Mesendoderm (in vitro differentiated cells): ENCODE data around the gene PLSCR5. TPM values are rescaled to one million over a fixed set of nuclear protein-coding genes. Genes with fewer than 3 reads are reported as not detected.
A peak's percentile ranks its signal among the peaks of the same experiment; 100 is the strongest.

Experiments
- DNase-seq: peaks from one replicate; pipeline ENCODE4 v3.0.0; 2013
- H2AK5ac ChIP-seq: 2 replicates; pipeline ENCODE4 v1.6.1; 2013; ENCODE audit warnings: low read length, inconsistent platforms
- H2BK120ac ChIP-seq: 2 replicates; pipeline ENCODE4 v1.6.1; 2013; ENCODE audit warnings: low read depth, mild to moderate bottlenecking, low read length, moderate library complexity, mixed read lengths
- H2BK15ac ChIP-seq: replicated peaks from 2 replicates; pipeline ENCODE4 v1.6.1; 2013; ENCODE audit warnings: low read depth, mild to moderate bottlenecking, moderate library complexity
- H2BK5ac ChIP-seq: 2 replicates; pipeline ENCODE4 v1.6.1; 2013; ENCODE audit warnings: low read length, inconsistent platforms
- H3K18ac ChIP-seq: 2 replicates; pipeline ENCODE4 v1.6.1; 2013; ENCODE audit warnings: mild to moderate bottlenecking, low read length, mixed read lengths
- H3K23ac ChIP-seq: one replicate; pipeline ENCODE4 v1.6.1; 2013; ENCODE audit warnings: low read length
- H3K27ac ChIP-seq: 2 replicates; pipeline ENCODE4 v1.5.1; 2013; ENCODE audit warnings: low read depth, mild to moderate bottlenecking, inconsistent platforms, low read length, moderate library complexity
- H3K27me3 ChIP-seq: 2 replicates; pipeline ENCODE4 v1.6.1; 2013; ENCODE audit warnings: low read length, control low read depth, mild to moderate bottlenecking, inconsistent platforms; ENCODE audit not compliant: insufficient read depth, poor library complexity
- H3K36me3 ChIP-seq: 2 replicates; pipeline ENCODE4 v1.6.1; 2013; ENCODE audit warnings: low read length, inconsistent platforms; ENCODE audit not compliant: control insufficient read depth, insufficient read depth
- H3K4ac ChIP-seq: one replicate; pipeline ENCODE4 v1.6.1; 2013; ENCODE audit warnings: low read depth, mild to moderate bottlenecking, low read length, moderate library complexity
- H3K4me1 ChIP-seq: 2 replicates; pipeline ENCODE4 v1.6.1; 2013; ENCODE audit warnings: low read depth, low read length, inconsistent platforms; ENCODE audit not compliant: control insufficient read depth
- H3K4me2 ChIP-seq: 2 replicates; pipeline ENCODE4 v1.6.1; 2013; ENCODE audit warnings: low read length
- H3K4me3 ChIP-seq: 2 replicates; pipeline ENCODE4 v1.5.1; 2013; ENCODE audit warnings: mild to moderate bottlenecking, low read length
- H3K56ac ChIP-seq: one replicate; pipeline ENCODE4 v1.6.1; 2013; ENCODE audit warnings: low read length
- H3K79me1 ChIP-seq: 2 replicates; pipeline ENCODE4 v1.6.1; 2013; ENCODE audit warnings: low read length, inconsistent platforms
- H3K79me2 ChIP-seq: 2 replicates; pipeline ENCODE4 v1.6.1; 2013; ENCODE audit warnings: mild to moderate bottlenecking, low read length; ENCODE audit not compliant: control insufficient read depth, insufficient read depth
- H3K9ac ChIP-seq: 2 replicates; pipeline ENCODE4 v1.6.1; 2013; ENCODE audit warnings: low read length, inconsistent platforms
- H4K5ac ChIP-seq: one replicate; pipeline ENCODE4 v1.6.1; 2013; ENCODE audit warnings: low read length
- H4K8ac ChIP-seq: one replicate; pipeline ENCODE4 v1.6.1; 2013; ENCODE audit warnings: low read depth, mild to moderate bottlenecking, control low read depth, low read length, moderate library complexity
- WGBS: extraction: QIAGEN DNeasy Blood & Tissue Kit; methylation state at CpG from one replicate; pipeline ENCODE4 v1.1.7; 2013; ENCODE audit warnings: low lambda C conversion rate, missing lambda C conversion rate; ENCODE audit not compliant: insufficient coverage; ENCODE audit errors: extremely low coverage; 5-methylcytosine and 5-hydroxymethylcytosine counted together
- polyA plus RNA-seq, 2 experiments: library from polyadenylated mRNA; stranded (reverse); fragments of 200-250 nt; gene quantifications; one replicate each; pipeline ENCODE4 v1.2.3, GENCODE V29; 2013

PLSCR5 gene, protein sequence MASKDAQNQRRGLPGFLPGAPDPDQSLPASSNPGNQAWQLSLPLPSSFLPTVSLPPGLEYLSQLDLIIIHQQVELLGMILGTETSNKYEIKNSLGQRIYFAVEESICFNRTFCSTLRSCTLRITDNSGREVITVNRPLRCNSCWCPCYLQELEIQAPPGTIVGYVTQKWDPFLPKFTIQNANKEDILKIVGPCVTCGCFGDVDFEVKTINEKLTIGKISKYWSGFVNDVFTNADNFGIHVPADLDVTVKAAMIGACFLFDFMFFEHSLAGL
- not detected for polyA plus RNA-seq (2013, experiment 1 of 2)
- polyA plus RNA-seq (2013, experiment 2 of 2) = not detected

DNA sequence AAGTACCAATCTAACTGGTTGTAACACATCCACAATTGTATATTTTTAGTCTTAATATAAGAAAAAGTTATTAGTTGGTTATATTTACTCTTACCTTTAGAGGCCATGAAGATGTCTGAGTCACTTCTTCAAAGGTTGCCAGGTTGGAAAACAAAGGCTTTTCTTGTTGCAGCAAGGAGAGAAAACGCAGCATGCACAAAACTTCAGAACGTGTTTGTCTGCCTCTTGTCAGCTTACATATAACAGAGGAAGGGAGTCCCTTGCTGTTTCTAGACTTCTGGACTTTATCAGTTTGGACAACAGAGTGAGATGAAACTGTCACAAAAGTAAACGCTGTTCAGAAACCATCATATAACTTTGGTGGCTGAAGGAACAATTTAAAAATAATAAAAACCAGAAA, at the start of gene PLSCR5:
PLSCR5 (minus strand) TSS at position 241 of the 400 bp plus-strand sequence; CDS start at position 107, 134 bp downstream.
- Histone ChIP-seq H2BK15ac (no peak within 1 kb of the TSS), H3K27me3 (no peaks in the 10 kb centered on the region), H3K9ac (no peak within 1 kb of the TSS), H3K4me3 (no peak within 1 kb of the TSS), H2AK5ac (no peak within 1 kb of the TSS), H3K79me1 (no peaks in the 10 kb centered on the region), H3K56ac (no peak within 1 kb of the TSS), H3K36me3 (no peaks in the 10 kb centered on the region), H2BK120ac (no peak within 1 kb of the TSS), H4K8ac (no peak within 1 kb of the TSS), H3K4ac (no peak within 1 kb of the TSS), H3K27ac (no peak within 1 kb of the TSS), H3K4me2 (no peak within 1 kb of the TSS), H3K4me1 (no peaks in the 10 kb centered on the region), H3K18ac (no peak within 1 kb of the TSS), H4K5ac (no peak within 1 kb of the TSS), H3K79me2 (no peaks in the 10 kb centered on the region), H2BK5ac (no peak within 1 kb of the TSS), H3K23ac (no peak within 1 kb of the TSS)
- DNase-seq = no peak
- no CpG with 5 or more reads among the region's 3 CpGs for WGBS

DNA sequence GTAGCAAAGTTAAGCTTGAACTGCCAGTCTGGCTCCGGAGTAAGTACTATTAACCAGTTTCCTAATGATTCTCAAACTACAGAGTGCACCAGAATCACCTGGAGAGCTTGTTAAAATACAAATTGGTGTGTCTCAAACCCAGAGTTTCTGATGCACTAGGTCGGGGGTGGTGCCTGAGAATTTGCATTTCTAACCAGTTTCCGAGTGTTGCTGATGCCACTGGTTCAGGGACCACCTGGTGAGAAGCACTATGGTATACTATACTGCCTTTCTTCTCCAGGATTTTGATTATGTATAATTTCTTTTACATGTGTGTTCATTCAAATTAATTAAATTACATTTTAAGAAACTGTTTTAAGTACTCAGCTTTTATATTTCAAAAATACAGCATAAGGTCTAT, 48.8 kb upstream of the PLSCR5 start:
- no peak overlapping the region for H4K5ac ChIP-seq
- H3K23ac ChIP-seq = no peak overlapping the region
- peak; percentile 9 for DNase-seq
- no peak overlapping the region for H3K9ac ChIP-seq
- H2BK120ac ChIP-seq = no peak overlapping the region
- H3K27ac ChIP-seq = no peak overlapping the region
- H3K27me3 ChIP-seq = no peaks in the 10 kb centered on the region
- H2BK5ac ChIP-seq = no peak overlapping the region
- H3K18ac ChIP-seq = no peak overlapping the region
- H2BK15ac ChIP-seq = no peak overlapping the region
- WGBS = no CpG with 5 or more reads among the region's 3 CpGs
- H3K79me1 ChIP-seq = no peaks in the 10 kb centered on the region
- no peak overlapping the region for H4K8ac ChIP-seq
- H3K4me1 ChIP-seq = no peaks in the 10 kb centered on the region
- no peak overlapping the region for H3K4me2 ChIP-seq
- H3K36me3 ChIP-seq = no peaks in the 10 kb centered on the region
- H3K79me2 ChIP-seq = no peaks in the 10 kb centered on the region
- no peak overlapping the region for H2AK5ac ChIP-seq
- no peak overlapping the region for H3K4me3 ChIP-seq
- no peak overlapping the region for H3K4ac ChIP-seq
- H3K56ac ChIP-seq = no peak overlapping the region

DNA sequence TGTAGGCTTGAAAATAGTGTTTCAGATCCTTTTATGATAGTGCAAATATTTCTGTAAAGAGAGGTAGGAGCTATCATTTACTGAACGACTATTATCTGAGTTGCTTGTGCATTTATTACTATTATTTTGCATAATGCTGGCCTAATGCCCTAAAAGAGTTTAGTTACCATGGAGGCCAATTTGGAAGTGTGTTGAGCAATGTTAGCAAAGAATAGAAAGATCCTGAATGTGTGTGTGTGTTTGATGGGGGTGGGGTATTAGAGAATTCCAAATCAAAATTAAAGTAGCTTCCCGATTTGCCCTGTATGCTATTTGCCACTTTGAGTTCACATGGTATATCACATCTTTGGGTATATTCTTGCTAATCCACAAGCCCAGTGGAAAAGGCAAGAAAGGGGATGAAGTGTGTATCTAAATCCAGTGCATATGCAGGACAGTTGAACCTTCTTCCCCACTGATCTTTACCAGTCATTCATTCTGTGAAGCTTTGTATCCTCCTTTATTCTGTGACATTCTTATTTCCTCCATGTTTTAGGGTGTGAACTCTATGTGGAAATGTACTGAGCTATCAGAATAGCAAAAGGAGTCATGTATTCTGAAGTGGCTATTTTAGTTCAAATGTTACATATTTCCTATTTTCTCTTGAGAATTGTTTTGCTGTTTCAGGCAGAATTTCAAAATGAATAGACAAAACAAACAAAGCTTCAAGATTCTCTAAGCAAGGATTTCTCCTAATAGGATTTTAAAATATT, 45.7 kb upstream of the PLSCR5 start:
- Histone ChIP-seq H3K4me2 (no peak overlapping the region), H3K27me3 (no peaks in the 10 kb centered on the region), H2BK120ac (no peak overlapping the region), H2AK5ac (no peak overlapping the region), H3K36me3 (no peaks in the 10 kb centered on the region), H2BK15ac (no peak overlapping the region), H3K18ac (no peak overlapping the region), H4K5ac (no peak overlapping the region), H3K56ac (no peak overlapping the region), H3K4ac (no peak overlapping the region), H3K27ac (no peak overlapping the region), H3K9ac (no peak overlapping the region), H3K4me3 (no peak overlapping the region), H2BK5ac (no peak overlapping the region), H3K79me1 (no peaks in the 10 kb centered on the region), H3K79me2 (no peaks in the 10 kb centered on the region), H4K8ac (no peak overlapping the region), H3K4me1 (no peaks in the 10 kb centered on the region), H3K23ac (no peak overlapping the region)
- DNase-seq = no peak
- WGBS = no CpG with 5 or more reads among the region's 2 CpGs

DNA sequence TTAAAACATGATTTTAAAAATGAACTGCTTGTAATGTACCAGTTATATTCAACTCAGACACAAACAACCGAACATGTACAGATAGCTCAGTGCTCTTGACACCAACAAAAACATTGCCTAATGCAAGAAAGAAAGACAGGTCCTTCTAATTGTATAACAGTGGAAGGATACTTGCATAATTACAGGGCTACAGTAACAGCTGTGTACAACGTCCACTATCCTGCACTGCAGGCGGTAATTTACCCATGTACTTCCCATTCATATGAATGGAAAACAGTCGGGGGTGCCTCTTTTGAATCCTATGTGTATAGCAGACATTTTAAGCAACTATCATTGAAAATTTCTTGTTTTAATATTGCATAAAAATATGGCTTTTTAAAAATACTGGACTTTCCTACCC, 41.1 kb upstream of the PLSCR5 start:
- Histone ChIP-seq H2BK15ac (no peak overlapping the region), H3K18ac (no peak overlapping the region), H3K23ac (no peak overlapping the region), H3K36me3 (no peaks in the 10 kb centered on the region), H3K79me2 (no peaks in the 10 kb centered on the region), H3K4me1 (no peaks in the 10 kb centered on the region), H2AK5ac (no peak overlapping the region), H2BK5ac (no peak overlapping the region), H3K56ac (no peak overlapping the region), H3K79me1 (no peaks in the 10 kb centered on the region), H4K8ac (no peak overlapping the region), H2BK120ac (no peak overlapping the region), H3K27ac (no peak overlapping the region), H3K9ac (no peak overlapping the region), H3K4me3 (no peak overlapping the region), H4K5ac (no peak overlapping the region), H3K4me2 (no peak overlapping the region), H3K4ac (no peak overlapping the region), H3K27me3 (no peaks in the 10 kb centered on the region)
- no peak for DNase-seq
- no CpG with 5 or more reads among the region's 4 CpGs for WGBS

DNA sequence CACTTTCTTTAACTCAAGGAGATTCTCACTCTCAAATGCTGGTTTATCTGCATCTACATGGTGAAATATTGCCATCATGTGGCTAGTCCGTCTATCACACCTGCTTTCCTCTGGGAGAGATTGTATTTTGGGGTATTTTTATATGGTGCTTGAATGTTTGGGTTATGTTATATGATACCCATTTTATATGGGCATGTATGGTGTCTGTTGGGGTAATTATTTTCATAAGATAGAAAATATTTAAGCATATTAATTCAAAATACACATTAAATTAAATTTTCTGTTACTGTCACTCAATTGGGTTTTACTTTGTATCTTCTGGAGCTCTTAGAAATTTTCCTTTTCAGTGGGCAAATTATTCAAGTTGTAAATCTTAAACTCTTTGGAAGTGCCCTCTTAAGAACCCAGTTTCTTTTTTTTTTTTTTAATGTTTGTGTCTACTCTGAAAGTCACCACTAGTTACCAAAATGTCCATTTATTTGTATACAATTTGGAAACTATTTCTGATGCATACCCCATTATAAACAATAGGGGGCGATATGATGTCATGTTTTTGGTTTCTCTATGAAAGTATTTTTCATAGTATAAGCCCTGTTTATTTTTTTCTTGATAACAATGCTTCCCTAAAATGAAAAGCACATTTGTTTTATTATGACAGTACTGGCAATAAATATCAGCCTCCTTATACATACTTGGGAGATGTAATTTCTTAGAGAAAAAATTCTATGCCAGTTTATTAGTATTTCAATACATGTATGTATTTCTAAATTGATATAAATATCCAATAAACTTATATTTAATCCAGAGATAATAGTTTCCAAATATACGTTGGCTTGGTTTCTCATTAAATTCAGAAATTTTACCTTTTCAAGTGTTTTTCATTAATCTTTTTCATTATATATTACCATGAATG, 36.1 kb upstream of the PLSCR5 start:
- no peak overlapping the region for H3K4me2 ChIP-seq
- no peak overlapping the region for H3K56ac ChIP-seq
- no peak overlapping the region for H2BK120ac ChIP-seq
- no peak overlapping the region for H3K23ac ChIP-seq
- H2BK15ac ChIP-seq = no peak overlapping the region
- no peak overlapping the region for H3K27ac ChIP-seq
- H4K8ac ChIP-seq = no peak overlapping the region
- H3K79me1 ChIP-seq = no peaks in the 10 kb centered on the region
- H2AK5ac ChIP-seq = no peak overlapping the region
- H3K18ac ChIP-seq = no peak overlapping the region
- H3K9ac ChIP-seq = no peak overlapping the region
- H2BK5ac ChIP-seq = no peak overlapping the region
- H3K4me3 ChIP-seq = no peak overlapping the region
- H3K27me3 ChIP-seq = no peaks in the 10 kb centered on the region
- no peaks in the 10 kb centered on the region for H3K79me2 ChIP-seq
- WGBS = no CpG with 5 or more reads among the region's 3 CpGs
- H4K5ac ChIP-seq = no peak overlapping the region
- H3K4me1 ChIP-seq = no peaks in the 10 kb centered on the region
- no peaks in the 10 kb centered on the region for H3K36me3 ChIP-seq
- no peak overlapping the region for H3K4ac ChIP-seq
- DNase-seq = peak; percentile 68
